ENCODE measurements around the gene KCNJ6. TPM values are rescaled to one million over a fixed set of nuclear protein-coding genes. Genes with fewer than 3 reads are reported as not detected.

KCNJ6 gene
- total and polyA plus RNA-seq, 9 of the 15 experiments (the other 6 are each of a cell fraction or from before 2014, with no cell fraction given): 0.06 to 0.21 (median 0.13) TPM; not detected in 1

DNA sequence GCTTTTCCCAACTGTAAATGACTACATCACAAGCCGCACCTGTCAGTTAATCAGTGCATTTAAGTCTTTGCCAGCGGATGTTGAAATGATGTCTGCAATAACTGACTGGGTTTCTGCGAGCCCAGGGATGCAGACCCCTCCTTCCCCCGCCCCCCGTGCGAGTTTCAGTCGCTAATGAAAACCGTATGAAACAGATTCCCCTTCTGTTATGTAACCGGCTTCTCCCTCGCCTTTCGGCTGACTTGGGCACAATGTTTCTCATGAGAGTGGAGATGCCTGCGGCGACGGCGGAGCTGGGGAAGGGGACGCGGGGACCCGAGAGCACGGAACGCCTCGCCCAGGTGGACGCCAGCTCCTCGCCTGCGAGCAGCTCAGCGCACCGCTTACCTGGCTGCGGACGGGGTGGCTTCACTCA is 753 bp downstream of the KCNJ6 start (continued):
- TF ChIP-seq, protein P1, sequence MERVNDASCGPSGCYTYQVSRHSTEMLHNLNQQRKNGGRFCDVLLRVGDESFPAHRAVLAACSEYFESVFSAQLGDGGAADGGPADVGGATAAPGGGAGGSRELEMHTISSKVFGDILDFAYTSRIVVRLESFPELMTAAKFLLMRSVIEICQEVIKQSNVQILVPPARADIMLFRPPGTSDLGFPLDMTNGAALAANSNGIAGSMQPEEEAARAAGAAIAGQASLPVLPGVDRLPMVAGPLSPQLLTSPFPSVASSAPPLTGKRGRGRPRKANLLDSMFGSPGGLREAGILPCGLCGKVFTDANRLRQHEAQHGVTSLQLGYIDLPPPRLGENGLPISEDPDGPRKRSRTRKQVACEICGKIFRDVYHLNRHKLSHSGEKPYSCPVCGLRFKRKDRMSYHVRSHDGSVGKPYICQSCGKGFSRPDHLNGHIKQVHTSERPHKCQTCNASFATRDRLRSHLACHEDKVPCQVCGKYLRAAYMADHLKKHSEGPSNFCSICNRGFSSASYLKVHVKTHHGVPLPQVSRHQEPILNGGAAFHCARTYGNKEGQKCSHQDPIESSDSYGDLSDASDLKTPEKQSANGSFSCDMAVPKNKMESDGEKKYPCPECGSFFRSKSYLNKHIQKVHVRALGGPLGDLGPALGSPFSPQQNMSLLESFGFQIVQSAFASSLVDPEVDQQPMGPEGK (CRISPR knock-in tag; IDR thresholded peaks at IDR 0.05; ENCODE audit: borderline replicate concordance): no peak
- no peak for TF ChIP-seq TOE1 (IDR thresholded peaks at IDR 0.05; ENCODE audit: borderline replicate concordance)
- no peak for TF ChIP-seq TOE1 (CRISPR knock-in tag; IDR thresholded peaks at IDR 0.05; ENCODE audit: borderline replicate concordance, low read depth)
- TF ChIP-seq, protein P2, sequence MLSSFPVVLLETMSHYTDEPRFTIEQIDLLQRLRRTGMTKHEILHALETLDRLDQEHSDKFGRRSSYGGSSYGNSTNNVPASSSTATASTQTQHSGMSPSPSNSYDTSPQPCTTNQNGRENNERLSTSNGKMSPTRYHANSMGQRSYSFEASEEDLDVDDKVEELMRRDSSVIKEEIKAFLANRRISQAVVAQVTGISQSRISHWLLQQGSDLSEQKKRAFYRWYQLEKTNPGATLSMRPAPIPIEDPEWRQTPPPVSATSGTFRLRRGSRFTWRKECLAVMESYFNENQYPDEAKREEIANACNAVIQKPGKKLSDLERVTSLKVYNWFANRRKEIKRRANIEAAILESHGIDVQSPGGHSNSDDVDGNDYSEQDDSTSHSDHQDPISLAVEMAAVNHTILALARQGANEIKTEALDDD (IDR thresholded peaks at IDR 0.05): no peak
- TF ChIP-seq GATAD2B (IDR thresholded peaks at IDR 0.05; ENCODE audit: borderline replicate concordance): no peak

DNA sequence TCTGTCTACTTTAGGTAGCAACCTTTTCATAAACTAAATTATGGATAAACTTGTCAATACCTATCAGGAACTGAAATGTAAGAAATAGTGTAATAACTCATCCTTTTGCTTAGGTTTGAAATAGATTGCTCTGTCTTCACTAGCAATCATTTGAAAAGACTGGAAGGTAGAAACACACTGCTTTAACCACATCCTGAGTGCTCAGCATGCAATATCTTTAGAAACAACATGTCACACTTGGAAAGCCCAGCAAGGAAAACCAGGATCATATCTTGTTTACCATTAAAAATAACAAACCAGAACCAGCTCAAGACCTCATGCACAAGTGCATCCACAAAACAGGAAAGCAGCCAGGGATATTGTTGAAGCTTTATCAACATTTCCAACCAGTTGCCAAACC is 3.6 kb downstream of the KCNJ6 start:
- H3K27ac ChIP-seq (ENCODE audit: extremely low read depth, low read depth, low read length): no peak overlapping the region
- DNase-seq (ENCODE audit: extremely low read depth in 1 of 4, low spot score in 3 of 4) (no peak), FAIRE-seq (no peak), ATAC-seq (no peak)
- H3K4me1 ChIP-seq (replicated peaks in 1 of 2; ENCODE audit: control insufficient read depth in 2 of 2, insufficient read depth in 2 of 2, low read length in 2 of 2): peaks cover 0 to 18% of the 10 kb centered on the region in 2 experiments; a peak in 2 of 5 replicates
- no peaks in the 10 kb centered on the region for H3K9me3 ChIP-seq (replicated peaks; ENCODE audit: control insufficient read depth, insufficient read depth, low read depth, low read length)
- no peak overlapping the region for H2AFZ ChIP-seq (ENCODE audit: low read depth, low read length)
- ChIA-PET POLR2A (no interaction called here), CTCF (ENCODE audit: low intra/inter-chr PET ratio) (no interaction called here)
- intact Hi-C loops (cut with micrococcal nuclease): loop anchor here (10.0 kb wide), 1 partner anchor 442 kb away; no protein-coding TSS in a partner anchor
- in situ Hi-C loops (cut with MboI): no loop called here
- H3K4me2 ChIP-seq (ENCODE audit: insufficient read depth, low read length): no peak overlapping the region
- no peaks in the 10 kb centered on the region for H3K79me2 ChIP-seq (ENCODE audit: control insufficient read depth, insufficient read depth, low read length)
- H4K20me1 ChIP-seq (replicated peaks; ENCODE audit: control insufficient read depth, insufficient read depth, low read length): no peaks in the 10 kb centered on the region
- BruUV-seq (replicated peaks): no TSS peak
- no peaks in the 10 kb centered on the region for H3K9me1 ChIP-seq (ENCODE audit: control insufficient read depth, insufficient read depth, low read length)
- H3K36me3 ChIP-seq (ENCODE audit: control insufficient read depth, insufficient read depth, low read length): no peaks in the 10 kb centered on the region
- H3K27me3 ChIP-seq (ENCODE audit: control insufficient read depth in 2 of 2, insufficient read depth in 2 of 2, low read length in 2 of 2): peaks cover 9 to 28% of the 10 kb centered on the region in 2 experiments; a peak in 3 of 5 replicates
- no peak overlapping the region for H3K4me3 ChIP-seq
- no peak overlapping the region for H3K9ac ChIP-seq (ENCODE audit: insufficient read depth in 1 of 2, low read depth in 2 of 2, low read length in 2 of 2)
- TF ChIP-seq ATF1 (CRISPR knock-in tag; IDR thresholded peaks at IDR 0.05): no peak
- no peak for TF ChIP-seq ATF1 (tag; IDR thresholded peaks at IDR 0.05)
- TF ChIP-seq ZFPM2 (CRISPR knock-in tag; IDR thresholded peaks at IDR 0.05): no peak
- no peak for TF ChIP-seq SAFB (IDR thresholded peaks at IDR 0.05; ENCODE audit: borderline replicate concordance, low read depth, low read length)
- TF ChIP-seq ZNF431 (CRISPR knock-in tag; IDR thresholded peaks at IDR 0.05): no peak
- TF ChIP-seq NR3C1 (CRISPR knock-in tag; IDR thresholded peaks at IDR 0.05): no peak
- no peak for TF ChIP-seq ZNF408 (CRISPR knock-in tag; IDR thresholded peaks at IDR 0.05; ENCODE audit: low read depth)
- TF ChIP-seq ZNF253 (CRISPR knock-in tag; conservative IDR thresholded peaks at IDR 0.05): no peak
- TF ChIP-seq, protein P3, sequence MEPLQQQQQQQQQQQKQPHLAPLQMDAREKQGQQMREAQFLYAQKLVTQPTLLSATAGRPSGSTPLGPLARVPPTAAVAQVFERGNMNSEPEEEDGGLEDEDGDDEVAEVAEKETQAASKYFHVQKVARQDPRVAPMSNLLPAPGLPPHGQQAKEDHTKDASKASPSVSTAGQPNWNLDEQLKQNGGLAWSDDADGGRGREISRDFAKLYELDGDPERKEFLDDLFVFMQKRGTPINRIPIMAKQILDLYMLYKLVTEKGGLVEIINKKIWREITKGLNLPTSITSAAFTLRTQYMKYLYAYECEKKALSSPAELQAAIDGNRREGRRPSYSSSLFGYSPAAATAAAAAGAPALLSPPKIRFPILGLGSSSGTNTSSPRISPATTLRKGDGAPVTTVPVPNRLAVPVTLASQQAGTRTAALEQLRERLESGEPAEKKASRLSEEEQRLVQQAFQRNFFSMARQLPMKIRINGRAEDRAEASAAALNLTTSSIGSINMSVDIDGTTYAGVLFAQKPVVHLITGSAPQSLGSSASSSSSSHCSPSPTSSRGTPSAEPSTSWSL (CRISPR knock-in tag; IDR thresholded peaks at IDR 0.05; ENCODE audit: borderline replicate concordance): no peak
- TF ChIP-seq HLTF (IDR thresholded peaks at IDR 0.05): no peak
- TF ChIP-seq TRIM24 (IDR thresholded peaks at IDR 0.05): no peak
- TF ChIP-seq BRD9 (IDR thresholded peaks at IDR 0.05; ENCODE audit: low read depth, partially characterized antibody): no peak
- no peak for TF ChIP-seq ZNF668 (CRISPR knock-in tag; IDR thresholded peaks at IDR 0.05)
- no peak for TF ChIP-seq MED1 (CRISPR knock-in tag; IDR thresholded peaks at IDR 0.05; ENCODE audit: borderline replicate concordance)
- TF ChIP-seq MCM2 (IDR thresholded peaks at IDR 0.05; ENCODE audit: low read depth): no peak
- no peak for TF ChIP-seq DIDO1 (tag; IDR thresholded peaks at IDR 0.05; ENCODE audit: low read depth)
- TF ChIP-seq ZNF143 (CRISPR knock-in tag; IDR thresholded peaks at IDR 0.05): no peak

All from K562 (cell line).